Trophoblast cell (in vitro differentiated cells and primary cell): ENCODE results near the gene NUTM1.
A peak's percentile ranks its signal among the peaks of the same experiment; 100 is the strongest.

Experiments used
- DNase-seq, 2 donors: peaks; one replicate each; pipeline ENCODE4 v3.0.0-alpha.2; 2016
- H2AFZ ChIP-seq: 2 replicates; pipeline ENCODE4 v1.6.1; 2013; ENCODE audit warnings: low read length, moderate library complexity, mild to moderate bottlenecking; ENCODE audit not compliant: insufficient read depth, poor library complexity
- H2AK5ac ChIP-seq: 2 replicates; pipeline ENCODE4 v1.6.1; 2013; ENCODE audit warnings: mild to moderate bottlenecking, low read length
- H2BK120ac ChIP-seq: 2 replicates; pipeline ENCODE4 v1.6.1; 2013; ENCODE audit warnings: low read length, mild to moderate bottlenecking, moderate library complexity; ENCODE audit not compliant: insufficient read depth, poor library complexity
- H2BK12ac ChIP-seq: 2 replicates; pipeline ENCODE4 v1.6.1; 2013; ENCODE audit warnings: mild to moderate bottlenecking, low read length, moderate library complexity
- H2BK5ac ChIP-seq: 2 replicates; pipeline ENCODE4 v1.6.1; 2013; ENCODE audit warnings: low read length, low read depth, moderate library complexity, mild to moderate bottlenecking; ENCODE audit not compliant: poor library complexity
- H3K14ac ChIP-seq: 2 replicates; pipeline ENCODE4 v1.6.1; 2013; ENCODE audit warnings: mild to moderate bottlenecking, low read length
- H3K18ac ChIP-seq: 2 replicates; pipeline ENCODE4 v1.6.1; 2013; ENCODE audit warnings: mild to moderate bottlenecking, low read length
- H3K23ac ChIP-seq: 2 replicates; pipeline ENCODE4 v1.6.1; 2013; ENCODE audit warnings: low read length
- H3K27ac ChIP-seq: 2 replicates; pipeline ENCODE4 v1.5.1; 2013; ENCODE audit warnings: low read depth, mild to moderate bottlenecking, inconsistent platforms, low read length, moderate library complexity
- H3K27me3 ChIP-seq: 2 replicates; pipeline ENCODE4 v1.6.1; 2013; ENCODE audit warnings: inconsistent platforms, mild to moderate bottlenecking, low read length, moderate library complexity; ENCODE audit not compliant: insufficient read depth
- H3K36me3 ChIP-seq, 2 experiments: 1 replicate in 1 of 2; 2 replicates in 1 of 2; pipeline ENCODE4 v1.6.1; 2013; ENCODE audit warnings: low read length in 2 of 2, mild to moderate bottlenecking in 2 of 2, moderate library complexity in 1 of 2; ENCODE audit not compliant: insufficient read depth in 2 of 2, control insufficient read depth in 1 of 2
- H3K4ac ChIP-seq: 2 replicates; pipeline ENCODE4 v1.6.1; 2013; ENCODE audit warnings: low read depth, mild to moderate bottlenecking, low read length, moderate library complexity
- H3K4me1 ChIP-seq, 2 experiments: 1 replicate in 1 of 2; 2 replicates in 1 of 2; pipeline ENCODE4 v1.6.1; 2013; ENCODE audit warnings: low read length in 2 of 2, mild to moderate bottlenecking in 2 of 2, moderate library complexity in 1 of 2; ENCODE audit not compliant: insufficient read depth in 2 of 2, control insufficient read depth in 1 of 2
- H3K4me2 ChIP-seq: 2 replicates; pipeline ENCODE4 v1.6.1; 2013; ENCODE audit warnings: inconsistent platforms, mild to moderate bottlenecking, low read length, moderate library complexity
- H3K4me3 ChIP-seq: 2 replicates; pipeline ENCODE4 v1.5.1; 2013; ENCODE audit warnings: mild to moderate bottlenecking, low read depth, low read length, inconsistent platforms
- H3K79me1 ChIP-seq: one replicate; pipeline ENCODE4 v1.6.1; 2013; ENCODE audit warnings: low read length
- H3K79me2 ChIP-seq: 2 replicates; pipeline ENCODE4 v1.6.1; 2013; ENCODE audit warnings: low read length, mild to moderate bottlenecking; ENCODE audit not compliant: control insufficient read depth, insufficient read depth, poor library complexity
- H3K9ac ChIP-seq: 2 replicates; pipeline ENCODE4 v1.6.1; 2013; ENCODE audit warnings: mild to moderate bottlenecking, low read length
- H3K9me3 ChIP-seq: 2 replicates; pipeline ENCODE4 v1.6.1; 2013; ENCODE audit warnings: low read depth, mild to moderate bottlenecking, control low read depth, inconsistent platforms, low read length; ENCODE audit not compliant: insufficient read depth
- H4K12ac ChIP-seq: 2 replicates; pipeline ENCODE4 v1.6.1; 2013; ENCODE audit warnings: low read depth, mild to moderate bottlenecking, low read length, moderate library complexity
- H4K8ac ChIP-seq: 2 replicates; pipeline ENCODE4 v1.6.1; 2013; ENCODE audit warnings: low read depth, mild to moderate bottlenecking, low read length, moderate library complexity
- H4K91ac ChIP-seq: one replicate; pipeline ENCODE4 v1.6.1; 2013; ENCODE audit warnings: low read depth, mild to moderate bottlenecking, low read length, moderate library complexity
- WGBS: extraction: QIAGEN DNeasy Blood & Tissue Kit; methylation state at CpG from one replicate; pipeline ENCODE4 v1.1.7; 2013; ENCODE audit warnings: missing lambda C conversion rate; ENCODE audit not compliant: insufficient read length, insufficient coverage; ENCODE audit errors: extremely low coverage; 5-methylcytosine and 5-hydroxymethylcytosine counted together

The NUTM1 gene

DNA sequence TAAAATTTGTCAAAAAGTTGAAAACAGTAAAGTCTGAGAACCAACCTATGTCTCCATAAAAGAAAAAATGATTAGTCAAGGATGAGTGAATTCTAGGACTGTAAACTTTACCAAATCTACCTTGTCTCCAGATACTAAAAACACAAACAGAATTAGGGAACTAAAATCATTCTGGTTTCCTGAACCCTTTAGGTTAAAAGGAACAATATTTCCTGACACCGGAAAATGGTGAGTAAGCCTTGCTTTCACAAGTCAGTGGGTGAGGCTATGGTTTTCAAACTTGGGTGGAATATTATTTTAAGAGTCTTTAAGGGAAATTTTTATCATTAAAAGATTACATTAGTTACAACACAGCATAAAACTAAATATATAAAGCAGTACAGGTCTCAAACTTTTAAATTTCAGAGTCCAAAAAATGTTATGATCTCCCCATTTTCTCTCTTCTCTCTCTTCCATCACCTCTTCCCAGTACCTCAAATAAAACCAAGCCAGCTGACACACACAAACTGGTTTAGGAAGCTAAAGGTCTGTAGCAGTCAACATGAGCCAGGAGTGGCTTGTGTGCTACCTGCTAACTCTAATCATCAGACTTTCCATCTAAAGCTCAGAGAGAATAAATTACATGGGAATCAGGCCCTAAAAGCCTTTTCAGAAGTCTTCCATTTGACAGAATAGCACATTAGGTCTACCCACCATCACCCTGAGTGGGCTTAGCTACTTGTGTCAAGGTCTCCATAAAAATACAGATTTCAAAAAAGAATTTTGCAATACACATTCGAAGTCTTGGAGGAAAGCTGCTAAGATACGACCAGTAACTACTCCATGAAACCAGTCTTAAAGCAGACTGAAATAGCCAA lies 7.7 kb upstream of the NUTM1 start:
- Histone ChIP-seq H3K9ac (no peak overlapping the region), H3K36me3 (peaks cover 0 to 3% of the 10 kb centered on the region in 2 experiments), H4K91ac (no peak overlapping the region), H3K4ac (no peak overlapping the region), H3K4me2 (no peak overlapping the region), H2BK120ac (no peak overlapping the region), H2BK12ac (no peak overlapping the region), H3K27me3 (no peaks in the 10 kb centered on the region), H3K4me1 (peaks cover 0 to 6% of the 10 kb centered on the region in 2 experiments), H3K27ac (no peak overlapping the region), H4K8ac (no peak overlapping the region), H3K18ac (no peak overlapping the region), H3K9me3 (peaks cover 2% of the 10 kb centered on the region), H2AK5ac (no peak overlapping the region), H3K14ac (no peak overlapping the region), H3K79me2 (no peaks in the 10 kb centered on the region), H3K23ac (no peak overlapping the region), H4K12ac (no peak overlapping the region), H3K79me1 (peaks cover 2% of the 10 kb centered on the region), H2BK5ac (no peak overlapping the region), H3K4me3 (no peak overlapping the region), H2AFZ (no peak overlapping the region)
- no CpG with 5 or more reads among the region's 3 CpGs for WGBS
- DNase-seq, result peak in 1 of 2 donors; percentile 25

GRCh38 chr15:34336231-34336990 lies 6.7 kb upstream of the NUTM1 start:
- H4K8ac ChIP-seq, result no peak overlapping the region
- no peak overlapping the region for H2BK5ac ChIP-seq
- no peak overlapping the region for H2AK5ac ChIP-seq
- H3K27ac ChIP-seq, result no peak overlapping the region
- no CpG with 5 or more reads among the region's 16 CpGs for WGBS
- no peak overlapping the region for H2BK120ac ChIP-seq
- H3K4me2 ChIP-seq, result no peak overlapping the region
- H3K36me3 ChIP-seq, result peaks cover 3 to 4% of the 10 kb centered on the region in 2 experiments
- H3K4ac ChIP-seq, result no peak overlapping the region
- no peak overlapping the region for H3K23ac ChIP-seq
- no peak overlapping the region for H3K4me3 ChIP-seq
- H4K91ac ChIP-seq, result no peak overlapping the region
- H3K79me2 ChIP-seq, result no peaks in the 10 kb centered on the region
- H2BK12ac ChIP-seq, result no peak overlapping the region
- peaks cover 2% of the 10 kb centered on the region for H3K9me3 ChIP-seq
- no peak overlapping the region for H2AFZ ChIP-seq
- H4K12ac ChIP-seq, result no peak overlapping the region
- H3K9ac ChIP-seq, result no peak overlapping the region
- H3K79me1 ChIP-seq, result peaks cover 2% of the 10 kb centered on the region
- H3K18ac ChIP-seq, result no peak overlapping the region
- H3K27me3 ChIP-seq, result no peaks in the 10 kb centered on the region
- H3K14ac ChIP-seq, result no peak overlapping the region
- DNase-seq, result no peak
- peaks cover 0 to 6% of the 10 kb centered on the region in 2 experiments for H3K4me1 ChIP-seq

GRCh38 chr15:34336991-34337556 lies 6.0 kb upstream of the NUTM1 start:
- Histone ChIP-seq H4K91ac (no peak overlapping the region), H2BK120ac (no peak overlapping the region), H3K4me3 (peak overlapping the region; percentile 87), H3K4me1 (peaks cover 4 to 10% of the 10 kb centered on the region in 2 experiments), H3K23ac (no peak overlapping the region), H4K12ac (peak overlapping the region; percentile 4), H3K4ac (no peak overlapping the region), H3K36me3 (peaks cover 7 to 8% of the 10 kb centered on the region in 2 experiments), H2AK5ac (no peak overlapping the region), H3K9ac (peak overlapping the region; percentile 54), H3K18ac (peak overlapping the region; percentile 85), H3K79me1 (peaks cover 2% of the 10 kb centered on the region), H3K79me2 (peaks cover 2% of the 10 kb centered on the region), H2BK12ac (no peak overlapping the region), H3K27me3 (no peaks in the 10 kb centered on the region), H4K8ac (peak overlapping the region; percentile 97), H2AFZ (peak overlapping the region; percentile 98), H3K9me3 (peaks cover 2% of the 10 kb centered on the region), H3K4me2 (peak overlapping the region; percentile 95), H3K14ac (peak overlapping the region; percentile 3), H3K27ac (no peak overlapping the region), H2BK5ac (no peak overlapping the region)
- no peak for DNase-seq
- no CpG with 5 or more reads among the region's 26 CpGs for WGBS

DNA sequence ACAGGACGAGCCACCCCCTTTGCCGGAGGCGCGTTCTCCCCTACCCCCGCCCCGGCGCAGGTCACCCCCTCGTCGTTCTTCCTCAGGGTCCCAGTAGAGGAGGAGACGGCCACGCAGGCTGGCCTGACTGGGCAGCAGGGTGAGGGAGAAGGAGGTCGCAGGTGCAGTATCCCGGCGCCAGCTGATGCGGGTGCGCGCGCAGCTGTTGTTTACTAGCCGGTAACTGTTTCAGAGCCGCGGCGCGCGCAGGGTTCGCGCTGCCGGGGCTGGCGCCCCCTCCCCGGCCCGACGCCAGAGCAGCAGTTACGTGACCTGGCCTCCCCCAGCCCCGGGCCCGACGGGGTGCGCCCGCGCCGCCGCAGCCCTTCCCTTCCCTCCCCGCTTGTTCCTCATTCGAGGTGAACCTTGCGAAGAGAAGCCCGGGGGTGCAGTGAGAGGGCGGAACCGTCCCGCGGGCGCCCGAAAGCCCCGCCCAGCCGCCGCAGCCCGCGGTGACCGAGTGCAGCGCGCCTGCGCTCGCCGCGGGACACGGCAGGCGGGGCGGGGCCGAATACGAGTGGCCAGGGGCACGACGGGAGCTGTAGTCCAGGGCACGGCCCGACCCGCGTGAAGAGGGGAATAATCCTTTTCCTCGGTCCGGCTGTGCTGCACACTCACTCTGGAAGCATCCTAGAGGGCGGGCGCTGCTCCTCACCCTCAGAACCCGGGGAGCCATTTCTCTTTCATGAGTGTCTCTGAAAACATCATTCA lies 5.4 kb upstream of the NUTM1 start, which contains the start of gene SLC12A6:
Gene SLC12A6 (minus strand): TSS at position 225 of the 750 bp plus-strand sequence. CDS start 1,101 bp downstream, outside the sequence.
- peaks cover 7 to 8% of the 10 kb centered on the region in 2 experiments for H3K36me3 ChIP-seq
- no peak within 1 kb of the TSS for H3K23ac ChIP-seq
- H3K4me2 ChIP-seq, result peak within 1 kb of the TSS; percentile 95
- peaks cover 7% of the 10 kb centered on the region for H3K79me2 ChIP-seq
- H4K8ac ChIP-seq, result peak within 1 kb of the TSS; percentile 97
- H4K12ac ChIP-seq, result peak within 1 kb of the TSS; percentile 74
- H3K4ac ChIP-seq, result peak within 1 kb of the TSS; percentile 17
- H2AK5ac ChIP-seq, result no peak within 1 kb of the TSS
- peak within 1 kb of the TSS; percentile 85 for H3K18ac ChIP-seq
- peak within 1 kb of the TSS; percentile 98 for H2AFZ ChIP-seq
- H2BK120ac ChIP-seq, result peak within 1 kb of the TSS; percentile 90
- H3K27ac ChIP-seq, result peak within 1 kb of the TSS; percentile 82
- peak within 1 kb of the TSS; percentile 94 for H3K14ac ChIP-seq
- peak within 1 kb of the TSS; percentile 87 for H3K4me3 ChIP-seq
- H3K27me3 ChIP-seq, result no peaks in the 10 kb centered on the region
- H3K79me1 ChIP-seq, result peaks cover 5% of the 10 kb centered on the region
- peaks cover 4 to 10% of the 10 kb centered on the region in 2 experiments for H3K4me1 ChIP-seq
- H3K9ac ChIP-seq, result peak within 1 kb of the TSS; percentile 77
- no peak within 1 kb of the TSS for H2BK12ac ChIP-seq
- DNase-seq, result peak; percentile 97 to 98
- peak within 1 kb of the TSS; percentile 86 for H4K91ac ChIP-seq
- H3K9me3 ChIP-seq, result peaks cover 2% of the 10 kb centered on the region
- H2BK5ac ChIP-seq, result peak within 1 kb of the TSS; percentile 65
- no CpG with 5 or more reads among the region's 78 CpGs for WGBS
